Spleen (tissue), 11 donors: ENCODE results near the gene P2RY12. TPM values are rescaled to one million over a fixed set of nuclear protein-coding genes. Genes with fewer than 3 reads are reported as not detected.
A peak's percentile ranks its signal among the peaks of the same experiment; 100 is the strongest.

Experiments used
- DNase-seq: peaks from one replicate; pipeline ENCODE4 v3.0.0-alpha.2; 2020
- H3K27ac ChIP-seq, 8 donors: fragments of 200-600 bp; sonication (generic) in 7 of 8; 1 replicate in 4 of 8; 2 replicates in 4 of 8; pipeline versions ENCODE4 v1.5.0 to v1.8.0; 2016 to 2021; ENCODE audit warnings: inconsistent platforms in 4 of 8, mild to moderate bottlenecking in 4 of 8, moderate library complexity in 1 of 8
- H3K27me3 ChIP-seq, 7 donors: fragments of 200-600 bp; sonication (generic) in 6 of 7; replicated peaks in 1 of 7; 1 replicate in 4 of 7; 2 replicates in 3 of 7; pipeline versions ENCODE4 v1.5.0 to v1.8.0; 2016 to 2021; ENCODE audit warnings: inconsistent platforms in 3 of 7, mild to moderate bottlenecking in 1 of 7
- H3K36me3 ChIP-seq, 6 donors: fragments of 200-600 bp; sonication (generic) in 5 of 6; 1 replicate in 4 of 6; 2 replicates in 2 of 6; pipeline versions ENCODE4 v1.5.0 to v1.8.0; 2016 to 2021; ENCODE audit warnings: inconsistent platforms in 2 of 6
- H3K4me1 ChIP-seq, 6 donors: fragments of 200-600 bp; sonication (generic) in 5 of 6; 1 replicate in 3 of 6; 2 replicates in 3 of 6; pipeline versions ENCODE4 v1.5.0 to v1.8.0; 2016 to 2021; ENCODE audit warnings: inconsistent platforms in 3 of 6
- H3K4me3 ChIP-seq, 8 donors: fragments of 200-600 bp; sonication (generic) in 7 of 8; 1 replicate in 4 of 8; 2 replicates in 4 of 8; pipeline versions ENCODE4 v1.5.0 to v1.8.0; 2016 to 2021; ENCODE audit warnings: inconsistent platforms in 4 of 8, mild to moderate bottlenecking in 4 of 8, moderate library complexity in 2 of 8
- H3K9me3 ChIP-seq, 8 donors: fragments of 200-600 bp; sonication (generic) in 7 of 8; 1 replicate in 4 of 8; 2 replicates in 4 of 8; pipeline versions ENCODE4 v1.5.0 to v1.8.0; 2016 to 2021; ENCODE audit warnings: inconsistent platforms in 4 of 8
- CTCF ChIP-seq, 11 experiments: fragments of 200-600 bp in 7 of 11; fragments of 450-650 bp in 4 of 11; sonication (generic) in 4 of 11; IDR thresholded peaks in 8 of 11; conservative IDR thresholded peaks in 3 of 11; 1 replicate in 7 of 11; 2 replicates in 4 of 11; pipeline versions ENCODE4 v1.4.0 to v1.8.0; 2016 to 2021; ENCODE audit warnings: antibody characterized with exemption in 11 of 11, inconsistent platforms in 4 of 11, mild to moderate bottlenecking in 1 of 11
- POLR2A ChIP-seq, 3 donors: fragments of 450-650 bp; IDR thresholded peaks; one replicate each; pipeline ENCODE4 v1.5.1; 2017; ENCODE audit warnings: antibody characterized with exemption in 3 of 3, mild to moderate bottlenecking in 1 of 3
- POLR2AphosphoS5 ChIP-seq, 3 donors: sonication (generic); formaldehyde crosslinking; IDR thresholded peaks; one replicate each; pipeline ENCODE4 v1.5.1; 2017; ENCODE audit warnings: antibody characterized with exemption in 3 of 3
- WGBS, 5 donors: extraction: QIAGEN DNeasy Blood & Tissue Kit in 3 of 5; methylation state at CpG; one replicate each; pipeline versions ENCODE4 v1.1.5 to v1.1.7; 2013 to 2018; 5-methylcytosine and 5-hydroxymethylcytosine counted together
- intact Hi-C: fragments of 100-400 bp; cut with DNase I; formaldehyde crosslinking; loops from one replicate; pipeline ENCODE4 v1.15.0; 2023; ENCODE audit warnings: low total_unique reads
- polyA plus RNA-seq, 3 donors: library from polyadenylated mRNA; stranded (reverse); fragments of 200-250 nt; gene quantifications; one replicate each; pipeline ENCODE4 v1.2.1, GENCODE V29; 2013
- total RNA-seq, 7 donors: library from RNA; depleted of rRNA in 3 of 7; stranded (reverse); fragments of >200 nt in 3 of 7; fragmentation: NEBNext Ultra II Directional in 4 of 7; extraction: Animal tissue kit (Norgen Biotek cat#: 25700) in 4 of 7; gene quantifications; one replicate each; pipeline versions ENCODE4 v1.1.0 to v1.2.1, GENCODE V29; 2016 to 2021
- donor health status: healthy with polysubstance abuse.
- donor health status: DM: no; HTN: no; CAD: no; lungs with moderate emphysema.
- donor health status: DM: no; HTN: no; CAD: no.
- donor health status: Bipolar disorder and iron deficiency.
- donor health status: healthy.
- donor health status: DM: no; HTN: no; CAD: no.
- donor health status: DM: yes; HTN: yes; CAD: no.

The P2RY12 gene
- total and polyA plus RNA-seq, 10 donors, result 0.78 to 19.2 (median 6.7) TPM

- TF ChIP-seq POLR2AphosphoS5 (IDR thresholded peaks at IDR 0.05) (no peak), CTCF (IDR thresholded peaks at IDR 0.05 in 8 of 11, conservative IDR thresholded peaks at IDR 0.05 in 3 of 11) (no peak), POLR2A (IDR thresholded peaks at IDR 0.05) (no peak)
- no peaks in the 10 kb centered on the region for H3K36me3 ChIP-seq
- 63 to 79% (median 67%) methylated on average over 1 of the region's 1 CpG for WGBS, 5 donors
- peak overlapping the region in 1 of 8 donors; percentile 40 for H3K27ac ChIP-seq
- no peak overlapping the region for H3K4me3 ChIP-seq
- peaks cover 0 to 6% (median 0%) of the 10 kb centered on the region in 6 donors for H3K4me1 ChIP-seq
- H3K27me3 ChIP-seq, result no peaks in the 10 kb centered on the region
- no peaks in the 10 kb centered on the region for H3K9me3 ChIP-seq
- intact Hi-C loops, result no loop called here
- no peak for DNase-seq
These were observed 84.0 kb downstream of the P2RY12 start for GRCh38 chr3:151300539-151300938.

DNA sequence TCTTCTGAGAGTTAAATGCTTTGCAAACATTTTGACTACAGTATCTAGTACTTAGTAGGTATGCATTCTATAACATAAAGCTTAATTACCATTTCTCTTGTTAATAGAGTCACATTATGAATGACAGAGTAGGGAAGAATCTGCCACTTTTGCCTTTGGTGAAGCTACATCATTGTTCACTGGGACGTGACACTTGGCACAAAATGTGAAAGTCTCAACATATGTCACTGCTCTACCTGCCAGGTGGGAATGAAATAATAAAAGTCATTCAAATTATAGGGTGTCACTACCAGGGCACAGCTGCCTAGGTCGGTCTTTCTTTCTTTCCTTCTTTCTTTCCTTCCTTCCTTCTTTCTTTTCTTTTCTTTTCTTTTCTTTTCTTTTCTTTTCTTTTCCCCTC is 85.5 kb downstream of the P2RY12 start:
- DNase-seq, result no peak
- TF ChIP-seq POLR2AphosphoS5 (IDR thresholded peaks at IDR 0.05) (no peak), CTCF (IDR thresholded peaks at IDR 0.05 in 8 of 11, conservative IDR thresholded peaks at IDR 0.05 in 3 of 11) (no peak), POLR2A (IDR thresholded peaks at IDR 0.05) (no peak)
- Histone ChIP-seq H3K36me3 (no peaks in the 10 kb centered on the region), H3K4me3 (no peak overlapping the region), H3K27me3 (no peaks in the 10 kb centered on the region), H3K27ac (no peak overlapping the region), H3K9me3 (no peaks in the 10 kb centered on the region), H3K4me1 (no peaks in the 10 kb centered on the region)
- intact Hi-C loops, result no loop called here
- 83 to 97% (median 93%) methylated on average over 2 of the region's 2 CpGs for WGBS, 5 donors

DNA sequence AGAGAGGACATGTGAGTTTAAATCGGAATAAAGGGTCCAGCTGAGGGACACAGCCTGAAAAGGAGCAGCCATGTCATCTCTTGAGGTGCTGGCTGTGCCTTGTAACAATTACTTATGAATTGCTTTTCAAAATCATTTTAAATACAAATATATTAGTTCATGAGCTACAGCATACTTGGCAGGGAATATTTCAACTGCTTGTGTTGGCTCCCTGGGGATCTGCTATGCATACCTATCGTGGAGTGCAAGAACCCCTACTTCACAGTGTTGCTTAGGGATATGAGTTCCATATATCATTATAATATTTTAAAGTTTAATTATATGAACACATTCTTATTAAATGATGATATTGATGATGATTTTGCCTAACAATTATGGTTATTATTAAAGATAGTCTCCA is 87.1 kb downstream of the P2RY12 start:
- TF ChIP-seq POLR2AphosphoS5 (IDR thresholded peaks at IDR 0.05) (no peak), POLR2A (IDR thresholded peaks at IDR 0.05) (no peak), CTCF (IDR thresholded peaks at IDR 0.05 in 8 of 11, conservative IDR thresholded peaks at IDR 0.05 in 3 of 11) (no peak)
- no peak overlapping the region for H3K4me3 ChIP-seq
- H3K4me1 ChIP-seq, result no peaks in the 10 kb centered on the region
- no peak overlapping the region for H3K27ac ChIP-seq
- no peaks in the 10 kb centered on the region for H3K36me3 ChIP-seq
- H3K9me3 ChIP-seq, result no peaks in the 10 kb centered on the region
- 38 to 93% (median 66%) methylated on average over 2 of the region's 2 CpGs for WGBS, 5 donors
- H3K27me3 ChIP-seq, result no peaks in the 10 kb centered on the region
- intact Hi-C loops, result no loop called here
- no peak for DNase-seq

DNA sequence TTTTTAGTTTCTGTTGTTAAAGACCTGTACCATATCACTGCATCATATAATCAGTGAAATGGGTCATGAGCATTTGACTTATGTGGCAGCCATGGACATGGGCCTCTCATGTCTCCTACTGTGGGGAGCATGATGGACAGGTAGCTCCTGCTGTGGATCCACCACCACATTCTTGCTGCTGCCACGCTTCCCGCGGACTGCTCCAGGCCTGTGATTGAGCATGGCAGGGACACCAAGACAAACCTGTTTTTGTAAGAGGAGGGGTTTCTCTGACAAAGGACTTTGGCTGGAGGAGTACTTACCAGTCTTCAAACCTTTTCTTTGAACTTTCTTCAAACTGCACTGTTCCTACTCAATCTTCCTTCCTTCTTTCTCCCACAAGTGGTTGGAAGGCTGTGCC is 88.3 kb downstream of the P2RY12 start:
- Histone ChIP-seq H3K9me3 (no peaks in the 10 kb centered on the region), H3K27ac (no peak overlapping the region), H3K36me3 (no peaks in the 10 kb centered on the region), H3K4me3 (no peak overlapping the region), H3K27me3 (no peaks in the 10 kb centered on the region), H3K4me1 (no peaks in the 10 kb centered on the region)
- DNase-seq, result no peak
- 76 to 96% (median 93%) methylated on average over 3 of the region's 3 CpGs for WGBS, 5 donors
- TF ChIP-seq CTCF (IDR thresholded peaks at IDR 0.05 in 8 of 11, conservative IDR thresholded peaks at IDR 0.05 in 3 of 11) (no peak), POLR2A (IDR thresholded peaks at IDR 0.05) (no peak), POLR2AphosphoS5 (IDR thresholded peaks at IDR 0.05) (no peak)
- intact Hi-C loops, result no loop called here
